ENCODE measurements around the gene DYDC2.

The DYDC2 gene

GRCh38 chr10:80372675-80373074 lies 16.1 kb downstream of the DYDC2 start:
- no peak for DNase-seq (ENCODE audit: low read depth)

GRCh38 chr10:80373502-80373901 lies 16.9 kb downstream of the DYDC2 start:
- DNase-seq (ENCODE audit: low read depth) = no peak

GRCh38 chr10:80379701-80380100 lies 23.1 kb downstream of the DYDC2 start:
- no peak for DNase-seq (ENCODE audit: low read depth)

- no peak for DNase-seq (ENCODE audit: low read depth)
Measured at GRCh38 chr10:80380185-80380584, 23.6 kb downstream of the DYDC2 start.

- peak; percentile 20 for DNase-seq (ENCODE audit: low read depth)
Measured at GRCh38 chr10:80382989-80383388, 26.4 kb downstream of the DYDC2 start.

- no peak for DNase-seq (ENCODE audit: low read depth)
Measured at GRCh38 chr10:80390740-80391139, 34.2 kb downstream of the DYDC2 start.

- DNase-seq (ENCODE audit: low read depth) = no peak
Measured at GRCh38 chr10:80392250-80392649, 35.7 kb downstream of the DYDC2 start.

- DNase-seq (ENCODE audit: low read depth) = no peak
Measured at GRCh38 chr10:80394358-80394916, 37.9 kb downstream of the DYDC2 start.

- no peak for DNase-seq (ENCODE audit: low read depth)
Measured at GRCh38 chr10:80397014-80397413, 40.4 kb downstream of the DYDC2 start.

GRCh38 chr10:80400136-80400804 lies 43.7 kb downstream of the DYDC2 start:
- DNase-seq (ENCODE audit: low read depth) = no peak

GRCh38 chr10:80405035-80405434 lies 48.5 kb downstream of the DYDC2 start:
- no peak for DNase-seq (ENCODE audit: low read depth)

- no peak for DNase-seq (ENCODE audit: low read depth)
Measured at GRCh38 chr10:80405626-80406025, 49.0 kb downstream of the DYDC2 start.

- DNase-seq (ENCODE audit: low read depth) = no peak
Measured at GRCh38 chr10:80406204-80406603, 49.6 kb downstream of the DYDC2 start.

GRCh38 chr10:80407812-80408241 lies 51.2 kb downstream of the DYDC2 start:
- DNase-seq (ENCODE audit: low read depth) = no peak

- DNase-seq (ENCODE audit: low read depth) = no peak
Measured at GRCh38 chr10:80408242-80409101, 51.9 kb downstream of the DYDC2 start, which contains the start of gene PRXL2A. Gene PRXL2A, plus strand, starts transcription at chr10:80408551. Its CDS starts 11,917 bp downstream, at chr10:80420468.

GRCh38 chr10:80409121-80409520 lies 52.5 kb downstream of the DYDC2 start:
- no peak for DNase-seq (ENCODE audit: low read depth)

GRCh38 chr10:80410122-80410521 lies 53.5 kb downstream of the DYDC2 start:
- DNase-seq (ENCODE audit: low read depth) = no peak

GRCh38 chr10:80410578-80411145 lies 54.1 kb downstream of the DYDC2 start:
- no peak for DNase-seq (ENCODE audit: low read depth)

- DNase-seq (ENCODE audit: low read depth) = no peak
Measured at GRCh38 chr10:80411267-80411668, 54.7 kb downstream of the DYDC2 start.

GRCh38 chr10:80411681-80412220 lies 55.2 kb downstream of the DYDC2 start:
- no peak for DNase-seq (ENCODE audit: low read depth)

GRCh38 chr10:80412486-80412885 lies 55.9 kb downstream of the DYDC2 start:
- DNase-seq (ENCODE audit: low read depth) = no peak

- DNase-seq (ENCODE audit: low read depth) = peak; percentile 38
Measured at GRCh38 chr10:80413271-80413996, 56.9 kb downstream of the DYDC2 start.

Data from fibroblast of the conjunctiva (primary cell).